ENCODE results near the gene RBM4B. TPM values are rescaled to one million over a fixed set of nuclear protein-coding genes. Genes with fewer than 3 reads are reported as not detected.
A peak's percentile ranks its signal among the peaks of the same experiment; 100 is the strongest.

Gene RBM4B
- polyA plus RNA-seq, 2 donors, result 12.0 to 12.8 TPM

DNA sequence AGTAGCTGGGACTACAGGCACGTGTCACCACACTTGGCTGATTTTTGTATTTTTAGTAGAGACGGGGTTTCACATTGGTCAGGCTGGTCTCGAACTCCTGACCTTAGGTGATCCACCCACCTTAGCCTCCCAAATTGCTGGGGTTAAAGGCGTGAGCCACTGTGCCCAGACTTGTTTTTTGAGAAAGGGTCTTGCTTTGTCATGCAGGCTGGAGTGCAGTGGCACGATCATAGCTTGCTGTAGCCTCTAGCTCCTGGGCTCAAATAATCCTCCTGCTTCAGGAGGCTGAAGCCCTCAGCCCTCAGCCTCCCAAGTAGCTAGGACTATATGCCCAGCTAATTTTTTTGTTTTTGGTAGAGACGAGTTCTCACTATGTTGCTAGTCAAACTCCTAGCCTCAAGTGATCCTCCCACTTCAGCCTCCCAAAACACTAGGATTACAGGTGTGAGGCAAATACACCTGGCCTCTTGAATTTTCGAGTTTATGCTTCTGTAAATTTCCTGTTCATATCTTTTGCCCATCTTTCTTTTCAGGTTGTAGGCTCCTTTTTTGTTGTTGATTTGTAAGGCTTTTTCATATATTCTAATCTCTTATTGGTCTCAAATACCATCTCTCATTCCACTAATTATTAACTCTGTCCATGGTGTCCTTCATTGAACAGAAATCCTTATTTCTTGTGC lies 3.4 kb upstream of the RBM4B start:
- Histone ChIP-seq H3K27me3 (ENCODE audit: control insufficient read depth in 1 of 2, insufficient read depth in 2 of 2, low read length in 2 of 2) (no peaks in the 10 kb centered on the region), H3K36me3 (ENCODE audit: control insufficient read depth in 2 of 2, insufficient read depth in 2 of 2, low read length in 1 of 2) (peaks cover 0 to 16% of the 10 kb centered on the region in 2 donors), H3K4me1 (ENCODE audit: control insufficient read depth in 2 of 2, insufficient read depth in 2 of 2, low read length in 1 of 2) (peaks cover 4 to 7% of the 10 kb centered on the region in 2 donors), H3K9me3 (ENCODE audit: control insufficient read depth in 2 of 2, insufficient read depth in 1 of 2, low read depth in 1 of 2, low read length in 1 of 2) (no peaks in the 10 kb centered on the region), H3K4me3 (ENCODE audit: low read depth in 1 of 2, low read length in 2 of 2) (no peak overlapping the region), H3K27ac (ENCODE audit: low read depth in 2 of 2, low read length in 1 of 2) (no peak overlapping the region)
- WGBS, 2 donors, result 86 to 90% methylated on average over 7 of the region's 7 CpGs

DNA sequence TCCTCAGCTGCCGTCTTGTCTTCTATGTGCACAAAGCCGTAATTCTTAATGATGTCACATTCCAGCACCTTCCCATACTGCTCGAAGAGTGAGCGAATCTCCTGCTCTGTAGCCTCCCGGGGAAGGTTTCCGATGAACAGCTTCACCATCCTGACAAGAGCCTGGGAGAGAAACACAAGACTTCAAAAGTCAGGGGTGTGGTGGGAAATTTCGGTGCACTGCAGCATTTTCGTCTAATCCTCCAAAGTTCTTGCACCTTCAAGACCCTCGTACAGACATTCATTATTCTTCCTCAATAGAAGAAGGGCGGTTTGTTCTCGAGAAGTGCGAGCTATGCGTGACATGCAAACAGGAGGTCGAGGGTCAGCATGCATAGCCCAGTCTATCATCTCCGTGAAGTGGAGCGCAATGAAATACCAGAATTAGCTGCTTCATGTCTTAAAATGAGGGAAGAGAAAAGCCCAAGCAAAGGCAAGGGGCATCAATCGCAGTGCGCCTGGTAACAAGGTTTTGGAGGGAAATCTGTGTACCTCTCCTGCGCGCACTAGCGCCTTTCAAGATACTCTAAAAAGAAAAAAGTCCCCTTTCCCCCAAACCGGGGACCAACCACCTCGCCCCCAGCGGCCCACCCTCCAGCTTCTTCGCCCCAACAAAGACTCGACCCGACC lies 622 bp downstream of the RBM4B start:
- H3K4me3 ChIP-seq (ENCODE audit: low read depth in 1 of 2, low read length in 2 of 2), result peak overlapping the region; percentile 64 to 77
- peaks cover 3 to 4% of the 10 kb centered on the region in 2 donors for H3K4me1 ChIP-seq (ENCODE audit: control insufficient read depth in 2 of 2, insufficient read depth in 2 of 2, low read length in 1 of 2)
- H3K27me3 ChIP-seq (ENCODE audit: control insufficient read depth in 1 of 2, insufficient read depth in 2 of 2, low read length in 2 of 2), result no peaks in the 10 kb centered on the region
- no peaks in the 10 kb centered on the region for H3K9me3 ChIP-seq (ENCODE audit: control insufficient read depth in 2 of 2, insufficient read depth in 1 of 2, low read depth in 1 of 2, low read length in 1 of 2)
- H3K27ac ChIP-seq (ENCODE audit: low read depth in 2 of 2, low read length in 1 of 2), result peak overlapping the region; percentile 95 to 99
- WGBS, 2 donors, result 6 to 9% methylated on average over 22 to 27 of the region's 27 CpGs
- peaks cover 0 to 3% of the 10 kb centered on the region in 2 donors for H3K36me3 ChIP-seq (ENCODE audit: control insufficient read depth in 2 of 2, insufficient read depth in 2 of 2, low read length in 1 of 2)

DNA sequence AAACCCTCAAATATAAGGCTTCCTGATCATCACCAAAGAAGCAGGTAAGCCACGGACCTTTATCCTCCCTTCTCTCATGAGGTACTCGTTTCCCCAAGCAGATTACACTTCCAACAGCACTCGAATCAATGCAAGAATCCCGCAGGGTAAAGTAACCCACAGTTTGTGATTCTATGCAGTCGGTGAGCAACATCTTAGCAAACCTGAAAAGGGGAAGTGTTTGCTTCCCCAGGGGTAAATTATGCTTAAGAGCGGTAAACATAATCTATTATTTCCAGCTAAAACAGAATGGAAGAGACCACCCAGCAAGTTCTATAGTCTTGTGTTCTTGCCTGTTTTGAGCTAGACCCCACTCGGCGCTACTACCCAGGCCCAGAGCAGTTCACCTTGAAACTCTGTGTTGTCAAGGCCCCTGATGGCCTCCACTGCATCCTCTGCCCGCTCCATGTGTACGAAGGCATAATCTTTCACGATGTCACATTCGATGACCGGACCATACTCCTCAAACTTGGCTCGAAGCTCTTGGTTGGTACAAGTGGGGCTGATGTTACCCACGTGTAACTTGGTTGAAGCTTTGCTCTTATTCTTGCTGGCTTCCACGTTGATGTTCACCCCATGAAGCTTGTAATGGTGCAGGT lies 1.3 kb downstream of the RBM4B start:
- no peaks in the 10 kb centered on the region for H3K27me3 ChIP-seq (ENCODE audit: control insufficient read depth in 1 of 2, insufficient read depth in 2 of 2, low read length in 2 of 2)
- H3K36me3 ChIP-seq (ENCODE audit: control insufficient read depth in 2 of 2, insufficient read depth in 2 of 2, low read length in 1 of 2), result peaks cover 0 to 3% of the 10 kb centered on the region in 2 donors
- H3K4me3 ChIP-seq (ENCODE audit: low read depth in 1 of 2, low read length in 2 of 2), result peak overlapping the region in 1 of 2 donors; percentile 77
- WGBS, 2 donors, result 62 to 63% methylated on average over 16 of the region's 16 CpGs
- no peak overlapping the region for H3K27ac ChIP-seq (ENCODE audit: low read depth in 2 of 2, low read length in 1 of 2)
- H3K4me1 ChIP-seq (ENCODE audit: control insufficient read depth in 2 of 2, insufficient read depth in 2 of 2, low read length in 1 of 2), result peaks cover 3 to 4% of the 10 kb centered on the region in 2 donors
- H3K9me3 ChIP-seq (ENCODE audit: control insufficient read depth in 2 of 2, insufficient read depth in 1 of 2, low read depth in 1 of 2, low read length in 1 of 2), result no peaks in the 10 kb centered on the region

DNA sequence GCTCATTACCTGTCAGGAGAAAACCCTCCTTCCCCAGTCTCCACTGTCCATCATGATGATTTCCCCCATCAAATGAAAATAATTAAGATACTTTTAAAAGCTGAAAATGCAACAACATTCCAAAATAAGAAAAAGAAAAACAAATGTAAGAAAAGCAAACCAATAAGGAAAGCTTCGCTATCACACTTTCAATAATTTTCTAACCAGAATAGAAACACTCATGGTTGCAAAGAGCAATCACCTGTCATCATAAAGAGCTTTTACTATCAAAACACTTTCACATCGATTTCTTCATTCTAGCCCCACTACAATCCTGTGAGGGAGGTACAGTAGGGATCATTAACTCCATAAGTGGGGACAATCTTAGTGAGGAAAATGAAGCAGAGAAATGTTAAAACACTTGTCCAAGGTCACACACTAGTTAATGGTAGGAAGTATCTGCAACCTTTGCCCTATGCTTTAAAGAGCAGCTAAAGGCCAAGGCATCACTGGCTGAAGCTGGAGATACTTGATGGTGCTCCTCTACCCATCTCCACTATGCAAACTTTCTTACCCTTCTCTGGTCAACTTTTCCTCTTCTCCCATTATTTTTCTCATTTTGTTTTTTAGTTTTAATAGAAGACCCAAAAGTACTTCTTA lies 2.6 kb downstream of the RBM4B start:
- Histone ChIP-seq H3K9me3 (ENCODE audit: control insufficient read depth in 2 of 2, insufficient read depth in 1 of 2, low read depth in 1 of 2, low read length in 1 of 2) (no peaks in the 10 kb centered on the region), H3K27me3 (ENCODE audit: control insufficient read depth in 1 of 2, insufficient read depth in 2 of 2, low read length in 2 of 2) (no peaks in the 10 kb centered on the region), H3K4me3 (ENCODE audit: low read depth in 1 of 2, low read length in 2 of 2) (no peak overlapping the region), H3K27ac (ENCODE audit: low read depth in 2 of 2, low read length in 1 of 2) (no peak overlapping the region), H3K4me1 (ENCODE audit: control insufficient read depth in 2 of 2, insufficient read depth in 2 of 2, low read length in 1 of 2) (peaks cover 3 to 4% of the 10 kb centered on the region in 2 donors), H3K36me3 (ENCODE audit: control insufficient read depth in 2 of 2, insufficient read depth in 2 of 2, low read length in 1 of 2) (peaks cover 0 to 3% of the 10 kb centered on the region in 2 donors)
- WGBS, 2 donors, result 82 to 83% methylated on average over 2 of the region's 2 CpGs

GRCh38 chr11:66670816-66671215 lies 6.9 kb downstream of the RBM4B start:
- no peak overlapping the region for H3K4me3 ChIP-seq (ENCODE audit: low read depth in 1 of 2, low read length in 2 of 2)
- no peak overlapping the region for H3K27ac ChIP-seq (ENCODE audit: low read depth in 2 of 2, low read length in 1 of 2)
- H3K9me3 ChIP-seq (ENCODE audit: control insufficient read depth in 2 of 2, insufficient read depth in 1 of 2, low read depth in 1 of 2, low read length in 1 of 2), result peaks cover 0 to 2% of the 10 kb centered on the region in 2 donors
- peaks cover 0 to 6% of the 10 kb centered on the region in 2 donors for H3K36me3 ChIP-seq (ENCODE audit: control insufficient read depth in 2 of 2, insufficient read depth in 2 of 2, low read length in 1 of 2)
- no peaks in the 10 kb centered on the region for H3K27me3 ChIP-seq (ENCODE audit: control insufficient read depth in 1 of 2, insufficient read depth in 2 of 2, low read length in 2 of 2)
- WGBS, 2 donors, result 86 to 88% methylated on average over 5 of the region's 5 CpGs
- H3K4me1 ChIP-seq (ENCODE audit: control insufficient read depth in 2 of 2, insufficient read depth in 2 of 2, low read length in 1 of 2), result peaks cover 0 to 3% of the 10 kb centered on the region in 2 donors

- H3K27ac ChIP-seq (ENCODE audit: low read depth in 2 of 2, low read length in 1 of 2), result no peak overlapping the region
- H3K9me3 ChIP-seq (ENCODE audit: control insufficient read depth in 2 of 2, insufficient read depth in 1 of 2, low read depth in 1 of 2, low read length in 1 of 2), result peaks cover 0 to 2% of the 10 kb centered on the region in 2 donors
- 92% methylated on average over 11 of the region's 11 CpGs for WGBS, 2 donors
- H3K27me3 ChIP-seq (ENCODE audit: control insufficient read depth in 1 of 2, insufficient read depth in 2 of 2, low read length in 2 of 2), result no peaks in the 10 kb centered on the region
- peaks cover 2 to 10% of the 10 kb centered on the region in 2 donors for H3K36me3 ChIP-seq (ENCODE audit: control insufficient read depth in 2 of 2, insufficient read depth in 2 of 2, low read length in 1 of 2)
- H3K4me1 ChIP-seq (ENCODE audit: control insufficient read depth in 2 of 2, insufficient read depth in 2 of 2, low read length in 1 of 2), result no peaks in the 10 kb centered on the region
- no peak overlapping the region for H3K4me3 ChIP-seq (ENCODE audit: low read depth in 1 of 2, low read length in 2 of 2)
These were observed 12.3 kb downstream of the RBM4B start for GRCh38 chr11:66665369-66665768.

- Histone ChIP-seq H3K4me3 (ENCODE audit: low read depth in 1 of 2, low read length in 2 of 2) (no peak overlapping the region), H3K36me3 (ENCODE audit: control insufficient read depth in 2 of 2, insufficient read depth in 2 of 2, low read length in 1 of 2) (peaks cover 2 to 8% of the 10 kb centered on the region in 2 donors), H3K9me3 (ENCODE audit: control insufficient read depth in 2 of 2, insufficient read depth in 1 of 2, low read depth in 1 of 2, low read length in 1 of 2) (no peaks in the 10 kb centered on the region), H3K27me3 (ENCODE audit: control insufficient read depth in 1 of 2, insufficient read depth in 2 of 2, low read length in 2 of 2) (no peaks in the 10 kb centered on the region), H3K27ac (ENCODE audit: low read depth in 2 of 2, low read length in 1 of 2) (no peak overlapping the region), H3K4me1 (ENCODE audit: control insufficient read depth in 2 of 2, insufficient read depth in 2 of 2, low read length in 1 of 2) (no peaks in the 10 kb centered on the region)
- 89 to 90% methylated on average over 1 of the region's 1 CpG for WGBS, 2 donors
These were observed 13.9 kb downstream of the RBM4B start for GRCh38 chr11:66663741-66664296.

GRCh38 chr11:66659763-66660162 lies 17.9 kb downstream of the RBM4B start:
- Histone ChIP-seq H3K27ac (ENCODE audit: low read depth in 2 of 2, low read length in 1 of 2) (no peak overlapping the region), H3K9me3 (ENCODE audit: control insufficient read depth in 2 of 2, insufficient read depth in 1 of 2, low read depth in 1 of 2, low read length in 1 of 2) (no peaks in the 10 kb centered on the region), H3K27me3 (ENCODE audit: control insufficient read depth in 1 of 2, insufficient read depth in 2 of 2, low read length in 2 of 2) (no peaks in the 10 kb centered on the region), H3K4me1 (ENCODE audit: control insufficient read depth in 2 of 2, insufficient read depth in 2 of 2, low read length in 1 of 2) (no peaks in the 10 kb centered on the region), H3K36me3 (ENCODE audit: control insufficient read depth in 2 of 2, insufficient read depth in 2 of 2, low read length in 1 of 2) (peaks cover 0 to 2% of the 10 kb centered on the region in 2 donors), H3K4me3 (ENCODE audit: low read depth in 1 of 2, low read length in 2 of 2) (no peak overlapping the region)
- WGBS, 2 donors, result 68 to 75% methylated on average over 2 of the region's 2 CpGs

DNA sequence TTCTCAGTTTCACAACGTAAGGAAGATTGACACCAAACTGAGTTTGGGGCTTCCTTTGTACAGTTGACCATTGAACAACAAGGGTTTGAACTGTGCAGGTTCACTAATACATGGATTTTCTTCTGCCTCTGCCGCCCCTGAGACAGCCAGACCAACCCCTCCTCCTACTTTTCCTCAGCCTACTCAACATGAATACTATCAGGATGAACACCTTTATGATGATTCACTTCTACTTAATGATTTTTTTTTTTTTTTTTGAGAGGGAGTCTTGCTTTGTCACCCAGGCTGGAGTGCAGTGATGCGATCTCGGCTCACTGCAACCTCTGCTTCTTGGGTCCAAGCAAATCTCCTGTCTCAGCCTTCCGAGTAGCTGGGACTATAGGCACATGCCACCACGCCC lies 24.6 kb downstream of the RBM4B start:
- Histone ChIP-seq H3K4me1 (ENCODE audit: control insufficient read depth in 2 of 2, insufficient read depth in 2 of 2, low read length in 1 of 2) (no peaks in the 10 kb centered on the region), H3K9me3 (ENCODE audit: control insufficient read depth in 2 of 2, insufficient read depth in 1 of 2, low read depth in 1 of 2, low read length in 1 of 2) (no peaks in the 10 kb centered on the region), H3K27me3 (ENCODE audit: control insufficient read depth in 1 of 2, insufficient read depth in 2 of 2, low read length in 2 of 2) (no peaks in the 10 kb centered on the region), H3K27ac (ENCODE audit: low read depth in 2 of 2, low read length in 1 of 2) (no peak overlapping the region), H3K4me3 (ENCODE audit: low read depth in 1 of 2, low read length in 2 of 2) (no peak overlapping the region), H3K36me3 (ENCODE audit: control insufficient read depth in 2 of 2, insufficient read depth in 2 of 2, low read length in 1 of 2) (peaks cover 0 to 11% of the 10 kb centered on the region in 2 donors)
- 91% methylated on average over 6 of the region's 6 CpGs for WGBS, 2 donors
